HG03442 (cell line): Measurements from ENCODE around the gene TBL3.
A peak's percentile ranks its signal among the peaks of the same experiment; 100 is the strongest.

ENCODE experiments used
- ATAC-seq: cut with Tn5 transposase; IDR thresholded peaks from one replicate; pipeline ENCODE4 v1.9.1; 2021; ENCODE audit warnings: mild to moderate bottlenecking, moderate library complexity; ENCODE audit not compliant: unreplicated experiment

TBL3 gene

DNA sequence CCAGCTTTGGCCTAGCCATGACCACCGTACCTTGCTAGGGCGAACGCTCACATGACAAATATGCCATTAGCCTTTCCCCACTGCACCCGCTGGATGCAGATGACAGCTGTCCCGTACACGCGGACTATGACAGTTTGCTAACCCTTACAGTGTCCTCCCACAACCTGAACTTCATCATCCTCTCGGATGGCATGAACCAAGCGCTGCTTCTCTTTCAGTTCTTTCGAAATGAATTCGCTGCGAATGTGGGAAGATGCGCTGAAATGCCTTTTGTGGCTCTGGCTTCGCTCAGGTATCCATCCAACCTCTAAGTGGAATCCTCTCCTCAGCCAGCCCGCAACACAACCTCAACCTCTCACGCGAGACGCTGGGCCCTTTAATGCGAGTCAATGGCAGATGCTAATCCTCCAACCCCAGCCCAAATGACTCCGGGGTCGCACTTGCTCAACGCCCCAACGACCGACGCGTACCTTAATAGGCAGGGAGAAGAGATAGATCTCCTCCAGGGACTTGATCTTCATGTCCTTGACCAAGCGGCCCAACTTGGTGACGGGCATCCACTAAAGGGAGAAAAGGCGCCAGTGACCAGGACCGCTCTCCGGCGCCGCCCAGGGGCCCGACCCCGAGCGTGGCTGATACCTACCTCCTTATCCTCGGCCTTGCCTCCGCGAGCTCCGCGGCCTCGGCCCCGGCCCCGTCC is 7.9 kb upstream of the TBL3 start:
- ATAC-seq, result no peak

DNA sequence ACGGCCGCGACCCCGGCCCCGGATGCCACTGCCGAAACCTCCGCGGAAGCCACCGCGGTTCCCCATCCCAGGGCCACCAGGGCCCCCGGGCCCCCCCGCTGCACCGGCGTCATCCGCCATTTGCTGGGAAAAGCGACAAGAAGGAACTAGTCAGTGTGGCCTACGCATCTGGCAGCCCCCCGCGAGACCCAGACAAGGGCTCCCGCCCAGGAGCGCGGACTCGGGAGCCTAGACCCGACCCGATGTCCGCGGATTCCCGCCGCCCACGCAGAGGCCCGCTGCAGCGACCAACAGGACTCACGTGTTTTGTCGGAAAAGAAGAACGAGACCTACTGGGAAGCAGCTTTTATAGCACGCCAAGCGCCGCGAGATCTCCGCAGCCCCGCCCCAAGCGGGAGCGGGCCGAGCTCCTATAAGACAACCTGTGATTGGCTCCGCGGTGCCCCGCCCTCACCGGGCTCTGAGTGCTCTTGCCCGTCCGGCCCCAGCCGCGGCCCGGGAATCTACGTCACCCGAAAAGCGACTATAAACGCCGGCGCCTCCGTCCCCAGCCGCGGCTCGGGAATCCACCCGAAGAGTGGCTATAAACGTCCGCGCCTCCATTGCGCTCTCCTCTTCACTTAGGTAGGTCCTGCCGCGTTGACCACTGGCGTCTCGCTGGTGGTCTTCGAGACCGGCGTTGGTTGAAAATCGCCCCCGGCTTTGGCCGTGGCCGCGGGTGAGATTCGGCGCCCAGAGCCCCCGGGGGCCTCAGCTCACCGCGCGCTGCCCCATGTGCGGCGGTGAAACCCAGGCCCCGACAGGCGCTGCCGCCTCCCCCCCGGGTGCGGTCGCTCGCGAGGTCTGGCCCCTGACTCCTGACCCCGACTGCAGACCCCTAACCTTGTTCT is 7.1 kb upstream of the TBL3 start, which contains the start of gene RPS2:
Gene RPS2, minus strand, starts transcription at position 321 of the 890 bp plus-strand sequence. Its CDS starts 201 bp downstream, at position 120.
- peak; percentile 85 for ATAC-seq

DNA sequence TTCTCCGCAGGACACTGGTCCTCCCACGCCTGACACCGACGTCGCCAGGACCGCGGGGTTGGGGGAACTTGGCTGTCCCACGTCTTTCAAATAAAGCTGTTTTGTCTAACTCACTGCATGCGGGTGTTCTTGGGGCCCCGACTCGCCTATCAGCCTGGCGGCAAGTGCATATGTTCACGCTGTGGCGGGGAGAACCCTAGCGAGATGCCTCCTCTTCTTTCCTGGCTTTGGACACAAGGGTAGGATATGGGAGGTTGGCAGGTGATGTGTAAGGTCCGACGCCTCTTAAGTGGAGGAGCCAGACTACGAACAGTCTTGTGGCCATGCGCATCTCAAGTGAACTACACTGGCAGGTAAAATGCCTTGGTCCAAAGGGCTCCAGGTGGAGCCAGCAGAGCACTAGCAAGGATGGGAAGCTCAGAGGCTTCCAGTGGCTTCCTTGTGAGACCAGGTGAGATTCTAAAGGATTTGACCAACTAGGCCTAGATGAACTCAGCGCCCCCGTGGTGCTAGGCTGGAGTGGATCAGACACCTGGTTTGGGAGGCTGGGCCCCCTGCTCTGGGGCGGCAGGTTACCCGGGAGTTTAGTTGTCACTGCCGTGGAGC is 6.4 kb upstream of the TBL3 start:
- ATAC-seq, result no peak

DNA sequence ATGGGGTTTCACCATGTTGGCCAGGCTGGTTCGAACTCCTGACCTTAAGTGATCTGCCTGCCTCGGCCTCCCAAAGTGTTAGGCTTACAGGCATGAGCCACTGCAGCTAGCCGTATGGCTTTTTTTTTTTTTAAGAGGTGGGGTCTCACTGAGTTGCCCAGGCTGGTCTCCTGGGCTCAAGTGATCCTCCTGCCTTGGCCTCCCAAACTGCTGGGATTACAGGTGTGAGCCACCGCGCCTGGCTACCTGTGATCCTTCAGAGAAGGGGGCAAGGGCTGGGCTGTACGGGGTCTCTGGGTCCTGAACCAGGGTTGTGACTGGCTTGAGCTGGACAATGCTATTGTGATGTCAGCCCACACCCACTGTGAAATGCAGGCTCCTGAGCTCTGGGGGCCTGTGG is 5.4 kb upstream of the TBL3 start, which contains the start of gene RNF151:
Gene RNF151, plus strand, starts transcription at position 397 of the 400 bp plus-strand sequence. CDS start 26 bp downstream, outside the sequence.
- ATAC-seq, result no peak

DNA sequence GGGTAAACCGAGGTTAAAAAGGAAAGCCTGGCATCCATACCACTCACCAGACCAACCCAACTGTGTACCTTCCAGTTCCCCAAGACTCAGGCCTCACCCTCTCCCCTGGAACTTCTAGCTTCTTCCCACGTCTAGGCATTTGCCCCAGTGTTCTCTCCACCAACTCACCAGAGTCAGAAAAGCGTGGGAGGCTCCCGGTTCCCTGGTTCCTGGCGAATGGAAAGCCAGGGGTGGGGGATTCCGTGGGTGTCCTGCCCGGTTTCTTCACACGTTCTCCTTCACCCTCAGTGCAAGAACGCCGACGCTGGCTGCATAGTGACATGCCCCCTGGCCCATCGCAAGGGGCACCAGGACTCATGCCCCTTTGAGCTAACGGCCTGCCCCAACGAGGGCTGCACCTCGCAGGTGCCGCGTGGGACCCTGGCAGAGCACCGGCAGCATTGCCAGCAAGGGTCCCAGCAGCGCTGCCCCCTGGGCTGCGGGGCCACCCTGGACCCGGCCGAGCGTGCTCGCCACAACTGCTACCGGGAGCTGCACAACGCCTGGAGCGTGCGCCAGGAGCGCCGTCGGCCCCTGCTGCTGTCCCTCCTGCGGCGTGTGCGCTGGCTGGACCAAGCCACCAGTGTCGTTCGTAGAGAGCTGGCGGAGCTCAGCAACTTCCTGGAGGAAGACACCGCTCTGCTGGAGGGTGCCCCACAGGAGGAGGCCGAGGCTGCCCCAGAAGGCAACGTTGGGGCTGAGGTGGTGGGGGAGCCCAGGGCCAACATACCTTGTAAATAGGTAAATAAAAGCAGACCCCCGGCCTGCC is 3.5 kb upstream of the TBL3 start:
- no peak for ATAC-seq

DNA sequence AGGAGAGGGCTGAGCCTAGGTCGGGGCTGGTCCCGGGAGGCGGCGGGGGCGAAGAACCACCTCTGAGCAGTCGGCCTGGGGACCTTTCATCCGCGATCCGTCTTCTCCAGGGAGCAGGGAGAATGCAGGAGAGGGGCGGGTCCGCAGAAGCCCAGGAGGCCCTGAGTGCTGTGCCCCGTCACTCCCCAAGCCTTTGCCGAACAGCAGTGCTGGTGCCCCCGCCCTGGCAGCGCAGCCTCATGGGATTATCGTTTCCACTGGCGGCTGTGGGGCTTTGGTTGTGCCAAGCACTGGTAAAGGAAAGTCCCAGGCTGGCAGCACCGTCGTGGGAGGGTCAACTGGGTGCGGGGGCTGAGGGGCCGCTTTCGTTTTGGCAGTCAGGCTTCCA is 631 bp downstream of the TBL3 start:
- no peak for ATAC-seq

DNA sequence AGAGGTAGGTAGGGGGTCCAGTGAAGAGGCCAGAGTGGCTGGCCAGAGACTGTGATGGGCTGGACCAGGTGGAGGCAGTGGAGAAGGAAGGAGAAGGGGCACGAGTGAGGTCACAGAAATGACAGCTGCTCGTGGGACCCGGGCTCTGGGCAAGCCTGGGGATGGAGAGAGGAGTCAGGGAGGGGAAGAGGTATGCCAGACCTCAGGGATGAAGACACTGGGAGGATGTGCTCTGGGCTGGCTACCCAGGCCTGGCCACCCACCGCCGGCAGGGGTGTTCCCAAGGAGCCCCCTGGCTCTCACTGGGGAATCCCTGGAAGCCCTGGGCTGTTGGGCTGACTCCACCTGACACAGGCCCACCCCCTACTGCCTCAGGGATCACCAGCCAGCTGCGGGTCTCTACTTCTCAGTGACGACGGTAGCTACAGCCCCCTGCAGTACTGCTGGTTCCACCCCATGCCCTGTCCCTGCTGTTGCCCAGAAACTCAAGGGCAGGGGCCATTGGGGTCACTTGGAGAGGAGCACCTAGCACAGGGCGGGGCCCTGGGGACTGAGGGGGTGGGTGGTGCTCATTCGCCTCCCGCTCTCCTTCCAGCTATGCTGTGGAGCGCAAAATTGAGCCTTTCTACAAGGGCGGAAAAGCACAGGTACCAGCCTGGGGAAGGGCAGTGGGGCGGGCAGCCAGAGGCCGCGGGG is 1.8 kb downstream of the TBL3 start:
- ATAC-seq, result no peak

DNA sequence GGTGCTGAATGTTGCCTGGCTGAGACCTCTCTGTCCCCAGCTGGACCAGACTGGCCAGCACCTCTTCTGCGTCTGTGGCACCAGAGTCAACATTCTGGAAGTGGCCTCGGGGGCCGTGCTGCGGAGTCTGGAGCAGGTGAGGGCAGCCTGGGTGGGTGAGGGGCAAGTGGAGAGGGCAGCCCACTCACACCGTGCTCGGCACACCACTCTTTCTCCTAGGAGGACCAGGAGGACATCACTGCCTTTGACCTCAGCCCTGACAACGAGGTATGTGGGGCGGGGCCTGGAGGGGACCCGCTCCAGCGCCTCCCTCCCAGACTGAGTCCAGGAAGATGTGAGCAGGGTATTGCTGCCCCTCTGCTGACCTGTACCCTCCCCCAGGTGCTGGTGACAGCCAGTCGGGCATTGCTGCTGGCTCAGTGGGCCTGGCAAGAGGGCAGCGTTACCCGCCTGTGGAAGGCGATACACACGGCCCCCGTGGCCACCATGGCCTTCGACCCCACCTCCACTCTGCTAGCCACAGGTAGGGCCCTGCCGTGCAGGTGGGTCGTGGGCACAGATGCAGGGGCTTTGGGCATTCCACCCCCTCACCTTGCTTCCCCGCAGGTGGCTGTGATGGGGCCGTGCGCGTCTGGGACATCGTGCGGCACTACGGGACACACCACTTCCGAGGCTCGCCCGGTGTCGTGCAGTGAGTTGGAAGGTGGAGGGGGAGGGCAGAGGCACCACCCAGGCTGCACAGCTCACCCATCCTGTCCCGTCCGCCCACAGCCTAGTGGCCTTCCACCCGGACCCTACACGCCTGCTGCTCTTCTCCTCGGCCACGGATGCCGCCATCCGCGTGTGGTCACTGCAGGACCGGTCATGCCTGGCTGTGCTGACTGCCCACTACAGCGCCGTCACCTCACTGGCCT is 2.6 kb downstream of the TBL3 start:
- ATAC-seq, result no peak

DNA sequence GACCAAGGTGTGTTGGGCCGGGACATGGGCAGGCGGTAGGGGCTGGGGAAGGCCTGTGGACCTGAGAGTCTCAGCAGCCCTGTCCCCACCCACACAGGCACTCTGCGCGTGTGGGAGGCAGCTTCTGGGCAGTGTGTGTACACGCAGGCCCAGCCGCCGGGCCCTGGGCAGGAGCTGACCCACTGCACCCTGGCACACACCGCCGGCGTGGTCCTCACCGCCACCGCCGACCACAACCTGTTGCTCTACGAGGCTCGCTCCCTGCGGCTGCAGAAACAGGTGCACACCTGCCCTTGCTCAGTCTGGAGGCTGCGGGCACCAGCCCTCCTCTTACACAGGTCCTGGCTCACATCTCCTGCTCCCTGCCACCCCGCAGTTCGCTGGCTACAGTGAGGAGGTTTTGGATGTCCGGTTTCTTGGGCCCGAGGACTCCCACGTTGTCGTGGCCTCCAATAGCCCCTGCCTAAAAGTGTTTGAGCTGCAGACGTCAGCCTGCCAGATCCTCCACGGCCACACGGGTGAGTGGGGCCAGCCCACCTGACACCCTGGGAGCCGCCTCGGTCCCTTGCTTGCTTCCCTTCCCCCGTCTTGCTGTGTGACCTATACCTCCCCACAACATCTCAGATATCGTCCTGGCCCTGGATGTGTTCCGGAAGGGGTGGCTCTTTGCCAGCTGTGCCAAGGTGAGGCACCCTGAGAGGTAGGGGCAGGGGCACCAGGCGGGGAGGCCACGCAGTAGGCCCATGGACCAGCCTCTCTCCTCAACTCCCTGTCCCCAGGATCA is 3.8 kb downstream of the TBL3 start:
- no peak for ATAC-seq

DNA sequence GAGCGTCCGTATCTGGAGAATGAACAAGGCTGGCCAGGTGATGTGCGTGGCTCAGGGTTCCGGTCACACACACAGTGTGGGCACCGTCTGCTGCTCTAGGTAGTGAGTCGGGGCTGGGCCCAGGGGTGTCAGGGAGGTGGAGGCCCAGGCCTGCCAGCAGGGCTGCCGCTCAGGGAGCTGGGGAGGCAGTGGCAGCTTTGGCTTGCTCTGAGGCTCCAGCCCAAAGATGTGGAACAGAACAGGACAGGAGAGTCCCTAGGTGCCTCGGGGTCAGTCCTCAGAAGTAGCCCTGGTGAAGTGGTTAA is 4.3 kb downstream of the TBL3 start:
- no peak for ATAC-seq

DNA sequence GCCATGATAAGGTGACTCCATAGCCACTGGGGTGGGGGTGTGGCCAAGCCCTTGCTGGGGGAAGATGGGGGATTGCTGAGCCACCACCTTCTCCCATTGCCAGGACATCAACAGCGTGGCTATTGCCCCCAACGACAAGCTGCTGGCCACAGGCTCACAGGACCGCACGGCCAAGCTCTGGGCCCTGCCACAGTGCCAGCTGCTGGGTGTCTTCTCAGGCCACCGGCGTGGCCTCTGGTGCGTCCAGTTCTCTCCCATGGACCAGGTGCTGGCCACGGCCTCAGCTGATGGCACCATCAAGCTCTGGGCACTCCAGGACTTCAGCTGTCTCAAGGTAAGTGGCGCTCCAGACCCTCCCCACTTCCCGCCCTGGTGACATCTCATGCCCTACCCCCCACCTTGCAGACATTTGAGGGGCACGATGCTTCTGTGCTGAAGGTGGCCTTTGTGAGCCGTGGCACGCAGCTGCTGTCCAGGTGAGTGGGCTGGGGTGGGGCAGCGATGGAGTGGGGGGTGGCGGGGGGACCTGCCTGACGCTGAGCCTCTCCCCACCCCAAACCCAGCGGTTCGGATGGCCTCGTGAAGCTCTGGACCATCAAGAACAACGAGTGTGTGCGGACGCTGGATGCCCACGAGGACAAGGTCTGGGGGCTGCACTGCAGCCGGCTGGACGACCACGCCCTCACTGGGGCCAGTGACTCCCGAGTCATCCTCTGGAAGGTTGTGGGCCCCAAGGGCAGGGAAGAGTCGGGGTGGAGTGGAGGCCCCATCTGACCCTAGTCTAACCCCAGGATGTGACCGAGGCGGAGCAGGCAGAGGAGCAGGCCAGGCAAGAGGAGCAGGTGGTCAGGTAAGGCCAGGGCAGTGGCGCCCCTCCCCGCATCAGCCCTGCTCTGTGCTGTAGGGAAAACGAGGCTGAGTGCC is 5.4 kb downstream of the TBL3 start:
- ATAC-seq, result no peak

DNA sequence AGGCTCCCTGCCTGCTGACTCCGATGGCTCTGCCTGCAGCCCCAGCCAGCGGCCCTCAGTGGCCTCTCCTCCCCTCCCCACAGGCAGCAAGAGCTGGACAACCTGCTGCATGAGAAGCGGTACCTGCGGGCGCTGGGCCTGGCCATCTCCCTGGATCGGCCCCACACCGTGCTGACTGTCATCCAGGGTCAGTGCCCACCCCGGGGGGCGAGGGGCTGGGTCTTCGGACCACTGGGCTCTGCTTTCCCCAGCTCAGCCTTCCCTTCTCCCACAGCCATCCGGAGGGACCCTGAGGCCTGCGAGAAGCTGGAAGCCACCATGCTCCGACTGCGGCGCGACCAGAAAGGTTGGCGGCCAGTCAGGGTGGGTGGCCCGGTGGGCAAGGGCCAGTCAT is 6.0 kb downstream of the TBL3 start:
- ATAC-seq, result no peak

DNA sequence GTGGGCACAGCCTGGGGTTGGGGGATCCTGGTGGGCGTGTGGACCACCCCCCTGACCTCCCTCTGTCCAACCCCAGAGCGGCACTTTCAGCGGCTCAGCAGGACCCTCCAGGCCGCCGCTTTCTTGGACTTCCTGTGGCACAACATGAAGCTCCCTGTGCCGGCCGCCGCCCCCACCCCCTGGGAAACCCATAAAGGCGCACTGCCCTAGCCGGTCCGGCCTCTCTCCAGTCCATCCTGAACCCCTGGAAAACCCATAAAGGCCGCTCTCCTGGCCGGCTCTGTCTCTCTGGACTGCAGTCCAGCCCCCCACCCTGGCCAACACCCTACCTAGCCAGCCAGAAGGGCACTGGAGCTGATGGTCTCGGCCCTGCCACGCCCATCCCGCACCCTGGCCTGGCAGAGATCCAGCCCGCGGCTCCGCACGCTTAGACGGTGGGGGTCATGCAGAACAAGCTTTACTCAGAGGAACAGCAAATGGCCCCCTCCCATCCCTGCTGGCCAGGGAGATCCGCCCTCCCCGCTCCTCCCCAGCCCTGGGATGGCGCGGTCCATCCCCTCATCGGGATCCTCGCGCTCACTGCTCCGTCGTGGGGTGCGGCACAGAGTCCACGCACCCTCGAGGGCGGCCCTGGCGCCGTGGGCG is 6.7 kb downstream of the TBL3 start:
- no peak for ATAC-seq

DNA sequence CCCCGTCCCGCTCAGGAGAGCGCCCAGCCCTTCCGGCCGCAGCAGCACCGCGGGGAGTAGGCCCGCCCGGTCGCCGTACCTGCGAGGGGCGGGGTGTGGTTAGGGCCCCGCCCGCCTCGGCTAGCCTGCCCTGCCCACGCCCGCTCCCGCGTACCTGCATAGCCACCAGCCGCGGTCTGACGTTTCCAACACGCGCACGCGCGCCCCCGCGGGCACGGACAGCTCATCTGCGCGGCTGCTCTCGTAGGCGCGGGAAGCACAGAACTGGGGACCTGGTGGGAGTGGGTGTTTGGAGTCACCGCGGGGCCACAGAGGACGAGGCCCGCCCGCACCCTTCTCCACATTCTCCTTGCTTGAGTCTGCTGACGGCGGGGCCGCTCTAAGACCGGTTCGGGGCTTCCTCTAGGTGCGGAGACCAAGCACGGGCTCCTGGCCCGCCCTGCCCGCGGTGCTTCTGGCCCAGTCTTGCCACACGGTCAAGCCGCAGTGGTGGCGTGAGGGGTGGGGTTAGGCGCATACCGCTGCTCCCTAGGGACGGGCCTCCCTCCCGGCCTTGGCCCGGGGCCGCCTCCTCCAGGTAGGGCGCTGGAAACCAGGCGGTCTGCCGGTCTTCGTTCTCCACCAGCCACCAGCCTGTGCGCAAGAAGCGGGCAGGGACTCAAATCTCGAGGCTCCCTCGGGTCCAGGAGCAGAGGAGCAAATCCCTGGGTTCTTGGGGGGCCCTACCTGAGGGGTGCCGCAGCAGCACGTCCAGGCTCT is 7.6 kb downstream of the TBL3 start:
- no peak for ATAC-seq

DNA sequence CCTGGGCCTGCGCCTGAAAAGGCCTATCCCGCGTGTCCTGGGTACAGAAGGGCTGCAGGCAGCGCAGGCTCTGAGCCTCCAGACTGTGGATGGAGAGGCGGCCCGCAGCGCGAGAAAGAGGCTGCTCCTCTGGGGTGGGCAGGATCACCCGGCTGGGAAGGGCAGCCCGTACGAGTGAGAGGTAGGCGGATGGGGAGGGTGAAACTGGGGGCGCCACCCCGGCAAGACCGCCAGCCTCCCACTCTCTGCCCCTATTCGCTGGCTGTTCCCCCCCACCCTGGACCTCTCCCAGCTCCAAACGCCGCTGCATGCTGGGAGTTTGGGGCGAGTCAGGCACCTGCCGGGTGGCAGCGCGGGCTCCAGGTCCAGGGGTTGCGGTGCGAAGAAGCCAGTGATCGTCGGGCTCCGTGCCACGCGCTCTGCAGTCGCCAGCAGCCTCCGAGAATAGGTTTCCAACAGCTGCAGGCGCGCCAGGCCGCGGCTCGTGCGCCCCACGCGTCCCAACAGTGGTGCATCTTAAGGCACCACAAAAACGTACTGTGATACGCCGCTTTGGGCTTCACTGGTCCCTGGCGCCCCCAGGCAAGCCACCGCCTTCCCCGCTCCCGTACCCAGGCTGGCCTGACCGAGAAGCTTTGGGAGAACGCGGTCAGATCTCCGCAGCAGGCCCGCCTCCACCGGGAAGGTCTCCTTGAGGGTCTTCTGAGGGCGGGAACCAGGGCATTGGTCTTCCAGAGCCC is 8.3 kb downstream of the TBL3 start:
- ATAC-seq, result no peak

DNA sequence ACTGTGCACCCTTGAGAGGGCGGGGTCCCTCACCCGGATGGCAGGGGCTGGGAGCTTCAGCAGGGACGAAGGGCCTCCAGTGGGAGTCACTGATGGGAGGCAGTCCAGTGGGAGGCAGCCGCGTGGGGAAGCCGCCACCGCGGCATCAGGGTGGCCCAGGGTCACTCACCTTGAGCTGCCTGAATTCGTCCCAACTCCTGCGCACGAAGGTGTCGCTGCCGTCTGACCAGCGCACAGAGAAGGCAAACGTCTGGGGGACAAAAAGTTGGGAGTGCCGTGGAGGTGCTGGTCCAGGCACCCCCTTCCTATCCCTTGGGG is 8.9 kb downstream of the TBL3 start:
- no peak for ATAC-seq
